Left kidney (tissue), 2 donors: Measurements from ENCODE around the gene CRYBA1. TPM values are rescaled to one million over a fixed set of nuclear protein-coding genes. Genes with fewer than 3 reads are reported as not detected.
A peak's percentile ranks its signal among the peaks of the same experiment; 100 is the strongest.

Source experiments
- DNase-seq: peaks from one replicate; pipeline ENCODE4 v3.0.0-alpha.2; 2013
- polyA plus RNA-seq: library from polyadenylated mRNA; unstranded; fragments of 120-200 nt; gene quantifications from one replicate; pipeline ENCODE4 v1.2.1, GENCODE V29; 2013; ENCODE audit not compliant: insufficient read length

The CRYBA1 gene
- polyA plus RNA-seq, 1 donor = not detected

DNA sequence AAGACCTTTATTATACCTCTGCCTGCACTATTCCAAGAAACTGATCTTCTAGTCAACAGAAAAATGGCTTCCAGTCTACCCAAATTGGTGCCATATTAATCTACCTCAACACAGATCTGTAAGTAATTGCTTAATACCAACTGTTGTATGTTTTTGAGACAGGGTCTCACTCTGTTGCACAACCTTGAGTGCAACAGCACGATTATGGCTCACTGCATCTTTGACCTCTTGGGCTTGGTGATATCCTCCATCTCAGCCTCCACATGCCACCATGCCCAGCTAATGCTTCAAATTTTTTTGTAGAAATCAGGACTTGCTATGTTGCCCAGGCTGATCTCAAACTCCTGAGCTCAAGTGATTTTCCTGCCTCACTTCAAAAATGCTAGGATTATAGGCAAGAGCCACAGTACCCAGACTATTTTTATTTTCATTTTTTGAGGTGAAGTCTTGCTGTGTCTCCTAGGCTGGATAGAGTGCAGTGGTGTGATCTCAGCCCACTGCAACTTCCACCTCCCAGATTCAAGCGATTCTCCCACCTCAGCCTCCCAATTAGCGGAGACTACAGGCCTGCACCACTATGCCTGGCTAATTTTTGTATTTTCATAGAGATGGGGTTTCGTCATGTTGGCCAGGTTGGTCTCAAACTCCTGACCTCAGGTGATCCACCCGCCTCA lies 32.9 kb downstream of the CRYBA1 start:
- DNase-seq = no peak

DNA sequence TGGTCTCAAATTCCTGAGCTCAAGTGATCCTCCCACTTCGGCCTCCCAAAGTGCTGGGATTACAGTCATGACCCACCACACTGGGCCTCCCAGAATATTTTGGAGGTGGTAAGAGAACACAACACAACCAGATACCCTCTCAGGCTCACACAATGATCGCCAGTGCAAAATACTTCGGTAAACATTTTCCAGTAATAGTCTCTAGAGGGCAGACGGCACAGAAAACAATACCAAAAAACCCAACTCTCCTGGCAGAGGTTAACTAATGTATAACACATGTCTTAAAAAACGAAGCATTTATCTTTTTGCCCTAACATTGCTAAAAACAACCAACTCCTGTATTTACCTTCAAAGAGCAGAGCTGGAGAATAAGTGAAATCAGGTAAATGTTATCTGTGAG lies 36.8 kb downstream of the CRYBA1 start:
- DNase-seq = no peak

DNA sequence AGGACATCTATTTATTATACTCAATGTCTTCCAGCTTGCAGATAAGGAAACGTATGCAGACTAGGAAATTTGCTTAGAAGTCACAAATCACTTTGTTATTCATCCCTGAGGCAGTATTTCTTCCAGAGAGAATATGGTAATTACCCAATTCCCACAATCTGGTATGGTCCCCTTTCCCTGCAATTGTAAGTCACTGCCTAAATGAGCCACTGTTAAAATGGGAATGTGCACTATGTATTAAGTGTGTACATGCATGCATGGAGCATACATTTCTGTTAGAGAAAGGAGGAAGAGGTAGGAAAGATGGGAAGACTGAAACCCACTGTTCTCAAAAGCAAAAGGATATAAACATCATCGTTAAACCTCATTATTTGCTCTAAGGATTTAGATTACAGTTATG lies 37.3 kb downstream of the CRYBA1 start:
- DNase-seq = no peak

DNA sequence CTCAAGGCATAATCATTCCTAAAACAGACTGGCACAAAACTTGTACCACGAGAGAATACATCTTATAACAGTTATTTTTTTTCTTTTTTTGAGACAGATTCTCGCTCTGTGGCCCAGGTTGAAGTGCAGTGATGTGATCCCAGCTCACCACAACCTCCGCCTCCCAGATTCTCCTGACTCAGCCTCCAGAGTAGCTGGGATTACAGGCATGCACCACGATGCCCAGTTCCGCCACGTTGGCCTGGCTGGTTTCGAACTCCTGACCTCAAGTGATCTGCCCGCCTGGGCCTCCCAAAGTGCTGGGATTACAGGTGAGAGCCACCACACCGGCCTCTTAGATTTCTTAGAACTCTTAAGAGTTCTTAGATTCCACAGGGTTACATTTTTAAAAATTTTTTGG lies 43.2 kb downstream of the CRYBA1 start:
- no peak for DNase-seq

DNA sequence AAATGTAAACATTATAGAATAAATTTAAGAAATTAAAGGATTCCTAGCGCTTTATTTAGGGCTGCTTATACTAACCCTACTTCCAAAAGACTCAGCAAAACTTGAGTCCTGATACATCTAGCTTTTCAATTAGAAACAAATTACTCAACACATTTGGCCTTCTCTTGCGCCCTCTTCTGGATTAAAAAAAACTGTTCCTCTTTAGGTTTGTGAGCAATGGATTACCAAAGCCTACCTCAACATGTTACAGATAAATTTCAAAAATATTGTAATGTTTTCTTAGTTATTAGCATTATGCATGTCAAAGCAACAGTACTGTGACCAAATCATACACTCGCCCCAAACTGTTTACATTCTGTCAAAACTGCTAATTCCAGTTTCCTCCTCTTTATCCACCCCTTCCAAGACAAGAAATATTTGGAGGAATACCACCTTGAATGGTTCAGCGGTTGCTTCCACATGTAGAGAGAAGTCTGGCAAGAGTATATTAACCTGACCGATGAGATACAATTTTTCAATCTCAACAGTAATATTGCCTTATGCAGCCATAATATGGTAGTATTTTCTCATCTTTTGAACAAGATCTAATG lies 44.6 kb downstream of the CRYBA1 start:
- peak; percentile 83 for DNase-seq

DNA sequence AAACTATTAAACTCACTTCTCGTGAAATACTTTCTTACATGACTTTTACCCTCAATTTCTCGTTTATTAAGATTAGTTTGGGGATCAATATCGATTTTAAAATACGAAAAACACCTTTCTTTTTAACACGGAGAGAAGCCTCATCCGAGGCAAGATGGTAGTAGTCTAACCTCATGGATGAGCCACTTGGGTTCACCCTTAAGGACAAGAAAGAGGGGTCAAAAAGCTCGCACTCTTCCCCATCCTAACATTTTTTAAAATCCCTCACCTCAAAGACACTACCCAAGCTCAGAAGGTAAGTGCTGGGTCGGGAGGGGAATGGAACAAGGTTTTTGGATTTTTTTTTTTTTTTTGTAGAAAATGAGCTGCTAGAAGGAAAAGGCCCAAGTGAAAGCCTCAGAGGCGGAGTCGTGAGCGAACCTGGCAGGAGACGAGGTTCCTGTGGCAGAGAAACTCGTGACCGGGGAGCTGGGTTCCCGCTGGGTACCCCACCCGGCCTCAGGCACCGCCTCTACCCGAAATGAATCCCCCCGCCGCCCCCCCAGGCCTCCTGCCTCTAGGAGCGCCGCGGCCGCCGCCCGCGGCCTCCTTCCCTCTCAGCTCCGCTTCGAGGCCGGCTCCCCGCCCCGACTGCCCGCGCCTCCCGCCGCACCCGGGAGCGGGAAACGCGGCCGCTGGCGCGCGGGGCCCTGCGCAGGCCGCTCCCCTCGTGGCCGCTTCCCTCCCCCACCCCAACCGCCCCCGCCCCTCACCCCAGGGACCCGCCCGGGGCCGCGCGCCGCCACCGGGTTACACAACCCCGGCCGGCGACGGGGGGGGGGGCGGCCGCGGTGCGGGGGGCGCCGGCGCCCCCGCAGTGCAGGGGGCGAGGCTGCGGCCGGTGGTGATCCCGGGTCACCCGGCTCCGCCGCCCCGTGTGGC lies 45.7 kb downstream of the CRYBA1 start:
- peak; percentile 31 for DNase-seq

DNA sequence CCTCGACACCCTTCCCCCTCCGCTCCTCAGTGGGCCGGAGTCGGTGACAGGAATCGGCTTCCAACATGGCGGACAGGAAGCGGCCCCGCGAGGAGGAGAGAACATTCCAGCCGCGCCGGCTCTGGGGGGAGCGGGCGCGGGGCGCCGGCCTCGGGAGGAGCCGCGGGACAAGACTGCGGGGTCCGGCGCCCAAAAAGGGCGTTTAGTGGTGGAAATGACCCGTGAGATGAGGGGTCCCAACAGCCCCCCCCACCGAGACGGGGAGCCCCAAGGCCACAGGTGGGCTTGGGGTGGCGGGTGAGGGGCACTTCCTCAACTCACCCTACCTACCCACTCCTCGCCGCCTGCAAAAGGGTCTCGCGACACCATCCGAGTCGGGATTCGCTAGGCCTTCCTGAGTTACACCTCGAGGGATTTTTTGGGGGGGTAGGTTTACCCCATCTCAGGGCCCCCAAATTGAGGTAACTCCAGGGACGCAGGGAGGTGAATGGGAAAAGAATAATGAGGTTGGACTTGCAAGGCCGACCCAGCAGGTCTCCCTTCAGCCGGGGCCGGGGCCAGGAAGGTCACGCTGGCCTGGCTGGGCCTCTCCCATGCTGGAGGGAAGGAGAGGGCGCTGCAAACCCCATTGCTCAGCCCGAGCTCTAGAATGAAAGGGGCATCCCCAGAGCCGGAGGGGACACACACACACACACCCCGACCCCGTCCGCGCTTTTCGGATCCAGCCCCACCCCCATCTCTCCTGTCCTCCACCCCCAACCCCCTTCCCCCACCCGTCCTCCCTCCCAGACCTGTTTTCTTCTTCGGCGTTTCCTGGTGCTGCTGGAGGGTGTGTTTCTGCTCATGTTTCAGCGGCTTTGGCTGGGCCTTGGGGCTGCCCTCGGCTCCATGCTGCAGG lies 46.6 kb downstream of the CRYBA1 start:
- DNase-seq = peak; percentile 57

DNA sequence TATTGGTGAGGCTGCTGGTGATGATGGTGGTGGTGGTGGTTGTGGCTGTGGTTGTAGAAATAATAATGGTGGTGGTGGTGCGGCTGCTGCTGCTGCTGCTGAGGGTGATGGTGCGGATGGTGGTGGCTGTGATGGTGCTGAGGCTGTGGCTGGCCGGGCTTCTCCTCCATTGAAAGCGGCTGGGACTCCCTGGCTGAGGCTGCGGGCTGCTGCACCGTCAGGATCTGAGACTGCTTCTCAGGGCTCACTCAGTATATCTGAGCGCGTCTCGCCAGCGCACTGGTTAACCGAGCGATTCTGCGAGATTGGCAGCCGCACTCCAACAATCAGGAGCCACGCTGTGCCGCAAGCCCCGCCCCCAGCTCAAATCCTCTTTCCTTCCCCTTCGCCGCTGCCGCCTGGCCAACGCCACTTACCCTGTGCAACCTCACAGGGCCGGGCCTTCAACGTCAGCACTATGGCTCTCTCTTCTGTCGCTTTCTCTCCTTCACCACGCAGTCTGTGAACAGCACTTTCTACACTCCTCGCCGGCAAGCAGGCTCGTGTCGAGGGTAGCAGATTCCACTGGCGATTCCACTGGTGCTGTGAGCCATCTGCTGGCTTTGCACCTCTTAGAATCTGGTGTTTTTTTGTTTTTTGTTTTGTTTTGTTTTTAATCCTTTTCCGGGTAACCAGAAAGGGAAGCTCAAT lies 47.4 kb downstream of the CRYBA1 start, which contains the start of gene NUFIP2:
NUFIP2 (minus strand) TSS at position 259 of the 690 bp plus-strand sequence; CDS start at position 170, 89 bp downstream.
- peak; percentile 98 for DNase-seq

DNA sequence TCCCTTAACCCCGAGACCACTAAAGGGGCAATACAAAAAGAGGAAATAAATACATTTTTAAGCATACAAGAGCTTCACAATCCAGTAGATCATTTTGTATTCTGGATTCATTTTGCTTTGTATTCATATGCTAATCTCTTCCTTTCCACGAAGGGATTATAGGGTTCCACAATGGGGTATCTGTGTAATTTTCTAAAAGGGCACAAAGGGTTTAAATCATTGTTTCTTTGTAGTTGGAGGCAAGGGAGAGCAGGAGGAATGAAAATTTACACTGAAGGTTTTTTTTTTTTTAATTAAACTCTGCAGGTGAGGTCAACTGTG lies 47.9 kb downstream of the CRYBA1 start:
- DNase-seq = no peak

DNA sequence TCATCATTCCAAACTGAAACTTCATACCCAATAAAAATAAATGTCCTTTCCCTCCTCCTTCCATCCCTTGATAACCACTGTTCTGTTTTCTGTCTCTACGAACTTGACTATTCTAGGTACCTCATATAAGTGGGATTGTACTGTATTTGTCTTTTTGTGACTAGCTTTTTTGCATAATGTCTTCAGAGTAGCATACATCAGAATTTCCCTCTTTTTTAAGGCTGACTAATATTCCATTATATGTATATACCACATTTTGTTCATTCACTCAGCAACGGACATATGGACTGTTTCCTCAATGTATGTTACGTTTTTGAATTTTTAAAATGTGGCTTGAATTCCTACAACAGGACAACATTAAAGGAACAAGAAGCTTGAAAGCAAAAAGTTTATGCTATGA lies 48.8 kb downstream of the CRYBA1 start:
- DNase-seq = no peak

DNA sequence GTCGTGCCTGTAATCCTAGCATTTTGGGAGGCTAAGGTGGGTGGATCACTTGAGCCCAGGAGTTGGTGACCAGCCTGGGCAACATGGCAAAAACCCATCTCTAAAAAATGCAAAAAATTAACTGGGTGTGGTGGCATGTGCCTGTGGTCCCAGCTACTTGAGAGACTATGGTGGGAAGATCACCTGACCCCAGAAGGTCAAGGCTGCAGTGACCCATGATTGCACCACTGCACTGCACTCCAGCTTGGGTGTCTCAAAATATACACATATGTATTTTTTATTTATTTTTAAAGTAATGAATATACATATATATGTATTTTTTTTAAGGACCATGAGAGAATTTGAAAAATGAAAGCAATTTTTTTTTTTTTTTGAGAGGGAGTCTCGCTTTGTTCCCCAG lies 52.4 kb downstream of the CRYBA1 start:
- DNase-seq = no peak

DNA sequence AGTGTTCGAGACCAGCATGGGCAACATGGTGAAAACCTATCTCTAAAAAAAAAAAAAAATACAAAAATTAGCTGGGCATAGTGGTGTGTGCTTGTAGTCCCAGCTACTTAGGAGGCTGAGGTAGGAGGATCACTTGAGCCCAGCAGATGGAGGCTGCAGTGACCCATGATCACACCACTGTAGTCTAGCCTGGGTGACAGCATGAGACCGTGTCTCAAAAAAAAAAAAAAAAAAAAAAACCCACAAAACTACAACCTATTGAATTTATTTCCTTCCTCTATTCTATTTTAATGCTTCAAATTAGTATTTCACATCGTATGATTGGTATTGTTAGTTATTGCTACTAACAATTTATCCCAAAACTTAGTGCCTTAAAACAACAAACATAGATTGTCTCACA lies 56.7 kb downstream of the CRYBA1 start:
- DNase-seq = no peak

Other genes starting within 250 kb of the CRYBA1 start
- gene SEZ6, start 240.8 kb upstream of the CRYBA1 start, polyA plus RNA-seq = 0.63 TPM
- 8.8 TPM for gene PIPOX, start 203.7 kb upstream of the CRYBA1 start, polyA plus RNA-seq
- gene MYO18A, start 66.5 kb upstream of the CRYBA1 start, polyA plus RNA-seq = 43.8 TPM
- gene NUFIP2, start 47.3 kb downstream of the CRYBA1 start, polyA plus RNA-seq = 48.7 TPM
- gene TAOK1, start 143.5 kb downstream of the CRYBA1 start, polyA plus RNA-seq = 56.2 TPM